HepG2 (cell line): ENCODE data around the gene PAK1IP1. TPM values are rescaled to one million over a fixed set of nuclear protein-coding genes. Genes with fewer than 3 reads are reported as not detected.
A peak's percentile ranks its signal among the peaks of the same experiment; 100 is the strongest.

Source experiments
- ATM ChIP-seq: fragments of 450-650 bp; IDR thresholded peaks from 2 replicates; pipeline ENCODE4 v1.7.1; 2017; ENCODE audit warnings: mild to moderate bottlenecking, borderline replicate concordance
- BRD4 ChIP-seq: sonication (generic); formaldehyde crosslinking; IDR thresholded peaks from 2 replicates; pipeline ENCODE4 v1.4.0; 2020; ENCODE audit warnings: missing genetic modification reagents
- ZNF337 ChIP-seq: sonication (generic); formaldehyde crosslinking; IDR thresholded peaks from 2 replicates; pipeline ENCODE4 v1.5.1; 2020; ENCODE audit warnings: missing genetic modification reagents, low read depth, mild to moderate bottlenecking, borderline replicate concordance
- polyA plus RNA-seq, 8 experiments: library from polyadenylated mRNA; depleted of rRNA in 3 of 8; stranded (reverse) in 7 of 8; unstranded in 1 of 8; fragments of >200 nt; fragmentation: Illumina TruSeq in 4 of 8; extraction: Trizol in 4 of 8; gene quantifications; 2 replicates each; pipeline versions ENCODE4 v1.2.1 to v1.2.3, GENCODE V29; 2011 to 2016; ENCODE audit warnings: low read depth in 4 of 8, missing spikeins in 1 of 8, mixed read lengths in 1 of 8; ENCODE audit not compliant: insufficient read depth in 1 of 8
- total RNA-seq, 5 experiments: library from RNA; depleted of rRNA; stranded (reverse); fragments of >200 nt; fragmentation: Illumina TruSeq; extraction: Trizol; gene quantifications; 2 replicates each; pipeline ENCODE4 v1.2.3, GENCODE V29; 2016; ENCODE audit warnings: low read depth in 1 of 5
- TF ChIP-seq, protein P1 (sequence below): sonication (generic); formaldehyde crosslinking; IDR thresholded peaks from 2 replicates; pipeline ENCODE4 v1.4.0; 2020; ENCODE audit warnings: mild to moderate bottlenecking, missing genetic modification reagents
- TF ChIP-seq, protein P2 (sequence below): sonication (generic); formaldehyde crosslinking; IDR thresholded peaks from 2 replicates; pipeline ENCODE4 v1.4.0; 2020; ENCODE audit warnings: missing genetic modification reagents, borderline replicate concordance
- TF ChIP-seq, protein P3 (sequence below): sonication (generic); formaldehyde crosslinking; IDR thresholded peaks from 2 replicates; pipeline ENCODE4 v1.5.0; 2020; ENCODE audit warnings: mild to moderate bottlenecking, missing genetic modification reagents, borderline replicate concordance
- TF ChIP-seq, protein P4 (sequence below): sonication (generic); formaldehyde crosslinking; IDR thresholded peaks from 2 replicates; pipeline ENCODE4 v1.5.0; 2020; ENCODE audit warnings: mild to moderate bottlenecking, missing genetic modification reagents
- TF ChIP-seq, protein P5 (sequence below): sonication (generic); formaldehyde crosslinking; IDR thresholded peaks from 2 replicates; pipeline ENCODE4 v1.4.0; 2020; ENCODE audit warnings: missing genetic modification reagents
- TF ChIP-seq, protein P6 (sequence below): sonication (generic); formaldehyde crosslinking; IDR thresholded peaks from 2 replicates; pipeline ENCODE4 v1.4.0; 2020; ENCODE audit warnings: mild to moderate bottlenecking, missing genetic modification reagents

The PAK1IP1 gene
- total and polyA plus RNA-seq, 2 of the 13 experiments (the other 11 are each of a cell fraction or from before 2014, with no cell fraction given): 23.4 to 66.2 TPM

DNA sequence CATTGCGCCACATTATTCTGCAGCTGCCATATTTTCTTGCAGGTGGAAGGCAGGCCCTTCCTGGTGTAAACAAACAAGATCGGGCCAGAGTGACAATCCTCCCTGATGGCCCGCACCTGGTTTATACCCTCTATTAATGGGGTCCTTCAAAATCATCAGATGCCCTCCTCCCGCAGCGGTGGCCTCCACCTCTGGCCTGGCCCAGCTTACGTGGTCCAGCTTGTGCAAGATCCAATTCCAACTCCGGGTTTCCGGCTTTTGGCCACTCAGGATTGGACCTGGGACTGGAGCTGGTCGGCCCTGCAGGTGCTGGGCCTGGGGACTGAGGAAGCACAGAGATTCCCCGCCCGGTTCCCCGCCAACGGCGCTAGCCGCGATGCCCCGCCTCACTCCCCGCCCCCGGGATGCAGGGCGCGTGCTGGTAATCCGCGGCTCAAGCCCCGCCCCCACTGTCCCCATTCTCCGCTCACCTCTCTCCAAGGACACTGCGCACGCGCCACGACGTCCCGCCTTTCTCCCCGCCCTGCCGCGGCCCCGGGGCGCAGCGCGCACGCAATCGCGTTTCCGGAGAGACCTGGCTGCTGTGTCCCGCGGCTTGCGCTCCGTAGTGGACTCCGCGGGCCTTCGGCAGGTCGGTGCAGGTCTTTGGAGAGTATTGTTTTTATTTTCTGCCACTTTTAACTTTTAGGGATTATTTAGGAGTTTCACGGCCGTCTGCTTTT lies 52.6 kb downstream of the PAK1IP1 start, which contains the start of gene TMEM14B (continued):
- TF ChIP-seq, protein P1, sequence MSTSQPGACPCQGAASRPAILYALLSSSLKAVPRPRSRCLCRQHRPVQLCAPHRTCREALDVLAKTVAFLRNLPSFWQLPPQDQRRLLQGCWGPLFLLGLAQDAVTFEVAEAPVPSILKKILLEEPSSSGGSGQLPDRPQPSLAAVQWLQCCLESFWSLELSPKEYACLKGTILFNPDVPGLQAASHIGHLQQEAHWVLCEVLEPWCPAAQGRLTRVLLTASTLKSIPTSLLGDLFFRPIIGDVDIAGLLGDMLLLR (CRISPR knock-in tag): peak; percentile 95
- TF ChIP-seq, protein P2, sequence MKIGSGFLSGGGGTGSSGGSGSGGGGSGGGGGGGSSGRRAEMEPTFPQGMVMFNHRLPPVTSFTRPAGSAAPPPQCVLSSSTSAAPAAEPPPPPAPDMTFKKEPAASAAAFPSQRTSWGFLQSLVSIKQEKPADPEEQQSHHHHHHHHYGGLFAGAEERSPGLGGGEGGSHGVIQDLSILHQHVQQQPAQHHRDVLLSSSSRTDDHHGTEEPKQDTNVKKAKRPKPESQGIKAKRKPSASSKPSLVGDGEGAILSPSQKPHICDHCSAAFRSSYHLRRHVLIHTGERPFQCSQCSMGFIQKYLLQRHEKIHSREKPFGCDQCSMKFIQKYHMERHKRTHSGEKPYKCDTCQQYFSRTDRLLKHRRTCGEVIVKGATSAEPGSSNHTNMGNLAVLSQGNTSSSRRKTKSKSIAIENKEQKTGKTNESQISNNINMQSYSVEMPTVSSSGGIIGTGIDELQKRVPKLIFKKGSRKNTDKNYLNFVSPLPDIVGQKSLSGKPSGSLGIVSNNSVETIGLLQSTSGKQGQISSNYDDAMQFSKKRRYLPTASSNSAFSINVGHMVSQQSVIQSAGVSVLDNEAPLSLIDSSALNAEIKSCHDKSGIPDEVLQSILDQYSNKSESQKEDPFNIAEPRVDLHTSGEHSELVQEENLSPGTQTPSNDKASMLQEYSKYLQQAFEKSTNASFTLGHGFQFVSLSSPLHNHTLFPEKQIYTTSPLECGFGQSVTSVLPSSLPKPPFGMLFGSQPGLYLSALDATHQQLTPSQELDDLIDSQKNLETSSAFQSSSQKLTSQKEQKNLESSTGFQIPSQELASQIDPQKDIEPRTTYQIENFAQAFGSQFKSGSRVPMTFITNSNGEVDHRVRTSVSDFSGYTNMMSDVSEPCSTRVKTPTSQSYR: peak; percentile 78; the same call in 1 of the 2 replicates
- TF ChIP-seq, protein P3, sequence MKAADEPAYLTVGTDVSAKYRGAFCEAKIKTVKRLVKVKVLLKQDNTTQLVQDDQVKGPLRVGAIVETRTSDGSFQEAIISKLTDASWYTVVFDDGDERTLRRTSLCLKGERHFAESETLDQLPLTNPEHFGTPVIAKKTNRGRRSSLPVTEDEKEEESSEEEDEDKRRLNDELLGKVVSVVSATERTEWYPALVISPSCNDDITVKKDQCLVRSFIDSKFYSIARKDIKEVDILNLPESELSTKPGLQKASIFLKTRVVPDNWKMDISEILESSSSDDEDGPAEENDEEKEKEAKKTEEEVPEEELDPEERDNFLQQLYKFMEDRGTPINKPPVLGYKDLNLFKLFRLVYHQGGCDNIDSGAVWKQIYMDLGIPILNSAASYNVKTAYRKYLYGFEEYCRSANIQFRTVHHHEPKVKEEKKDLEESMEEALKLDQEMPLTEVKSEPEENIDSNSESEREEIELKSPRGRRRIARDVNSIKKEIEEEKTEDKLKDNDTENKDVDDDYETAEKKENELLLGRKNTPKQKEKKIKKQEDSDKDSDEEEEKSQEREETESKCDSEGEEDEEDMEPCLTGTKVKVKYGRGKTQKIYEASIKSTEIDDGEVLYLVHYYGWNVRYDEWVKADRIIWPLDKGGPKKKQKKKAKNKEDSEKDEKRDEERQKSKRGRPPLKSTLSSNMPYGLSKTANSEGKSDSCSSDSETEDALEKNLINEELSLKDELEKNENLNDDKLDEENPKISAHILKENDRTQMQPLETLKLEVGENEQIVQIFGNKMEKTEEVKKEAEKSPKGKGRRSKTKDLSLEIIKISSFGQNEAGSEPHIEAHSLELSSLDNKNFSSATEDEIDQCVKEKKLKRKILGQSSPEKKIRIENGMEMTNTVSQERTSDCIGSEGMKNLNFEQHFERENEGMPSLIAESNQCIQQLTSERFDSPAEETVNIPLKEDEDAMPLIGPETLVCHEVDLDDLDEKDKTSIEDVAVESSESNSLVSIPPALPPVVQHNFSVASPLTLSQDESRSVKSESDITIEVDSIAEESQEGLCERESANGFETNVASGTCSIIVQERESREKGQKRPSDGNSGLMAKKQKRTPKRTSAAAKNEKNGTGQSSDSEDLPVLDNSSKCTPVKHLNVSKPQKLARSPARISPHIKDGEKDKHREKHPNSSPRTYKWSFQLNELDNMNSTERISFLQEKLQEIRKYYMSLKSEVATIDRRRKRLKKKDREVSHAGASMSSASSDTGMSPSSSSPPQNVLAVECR (CRISPR knock-in tag): peak; percentile 96
- TF ChIP-seq ZNF337 (CRISPR knock-in tag): peak; percentile 52; the same call in 1 of the 2 replicates
- no peak for TF ChIP-seq BRD4 (CRISPR knock-in tag)
- TF ChIP-seq, protein P4, sequence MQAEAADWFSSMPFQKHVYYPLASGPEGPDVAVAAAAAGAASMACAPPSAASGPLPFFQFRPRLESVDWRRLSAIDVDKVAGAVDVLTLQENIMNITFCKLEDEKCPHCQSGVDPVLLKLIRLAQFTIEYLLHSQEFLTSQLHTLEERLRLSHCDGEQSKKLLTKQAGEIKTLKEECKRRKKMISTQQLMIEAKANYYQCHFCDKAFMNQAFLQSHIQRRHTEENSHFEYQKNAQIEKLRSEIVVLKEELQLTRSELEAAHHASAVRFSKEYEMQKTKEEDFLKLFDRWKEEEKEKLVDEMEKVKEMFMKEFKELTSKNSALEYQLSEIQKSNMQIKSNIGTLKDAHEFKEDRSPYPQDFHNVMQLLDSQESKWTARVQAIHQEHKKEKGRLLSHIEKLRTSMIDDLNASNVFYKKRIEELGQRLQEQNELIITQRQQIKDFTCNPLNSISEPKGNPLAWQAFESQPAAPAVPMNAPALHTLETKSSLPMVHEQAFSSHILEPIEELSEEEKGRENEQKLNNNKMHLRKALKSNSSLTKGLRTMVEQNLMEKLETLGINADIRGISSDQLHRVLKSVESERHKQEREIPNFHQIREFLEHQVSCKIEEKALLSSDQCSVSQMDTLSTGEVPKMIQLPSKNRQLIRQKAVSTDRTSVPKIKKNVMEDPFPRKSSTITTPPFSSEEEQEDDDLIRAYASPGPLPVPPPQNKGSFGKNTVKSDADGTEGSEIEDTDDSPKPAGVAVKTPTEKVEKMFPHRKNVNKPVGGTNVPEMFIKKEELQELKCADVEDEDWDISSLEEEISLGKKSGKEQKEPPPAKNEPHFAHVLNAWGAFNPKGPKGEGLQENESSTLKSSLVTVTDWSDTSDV (CRISPR knock-in tag): peak; percentile 77; the same call in 1 of the 2 replicates
- TF ChIP-seq, protein P5, sequence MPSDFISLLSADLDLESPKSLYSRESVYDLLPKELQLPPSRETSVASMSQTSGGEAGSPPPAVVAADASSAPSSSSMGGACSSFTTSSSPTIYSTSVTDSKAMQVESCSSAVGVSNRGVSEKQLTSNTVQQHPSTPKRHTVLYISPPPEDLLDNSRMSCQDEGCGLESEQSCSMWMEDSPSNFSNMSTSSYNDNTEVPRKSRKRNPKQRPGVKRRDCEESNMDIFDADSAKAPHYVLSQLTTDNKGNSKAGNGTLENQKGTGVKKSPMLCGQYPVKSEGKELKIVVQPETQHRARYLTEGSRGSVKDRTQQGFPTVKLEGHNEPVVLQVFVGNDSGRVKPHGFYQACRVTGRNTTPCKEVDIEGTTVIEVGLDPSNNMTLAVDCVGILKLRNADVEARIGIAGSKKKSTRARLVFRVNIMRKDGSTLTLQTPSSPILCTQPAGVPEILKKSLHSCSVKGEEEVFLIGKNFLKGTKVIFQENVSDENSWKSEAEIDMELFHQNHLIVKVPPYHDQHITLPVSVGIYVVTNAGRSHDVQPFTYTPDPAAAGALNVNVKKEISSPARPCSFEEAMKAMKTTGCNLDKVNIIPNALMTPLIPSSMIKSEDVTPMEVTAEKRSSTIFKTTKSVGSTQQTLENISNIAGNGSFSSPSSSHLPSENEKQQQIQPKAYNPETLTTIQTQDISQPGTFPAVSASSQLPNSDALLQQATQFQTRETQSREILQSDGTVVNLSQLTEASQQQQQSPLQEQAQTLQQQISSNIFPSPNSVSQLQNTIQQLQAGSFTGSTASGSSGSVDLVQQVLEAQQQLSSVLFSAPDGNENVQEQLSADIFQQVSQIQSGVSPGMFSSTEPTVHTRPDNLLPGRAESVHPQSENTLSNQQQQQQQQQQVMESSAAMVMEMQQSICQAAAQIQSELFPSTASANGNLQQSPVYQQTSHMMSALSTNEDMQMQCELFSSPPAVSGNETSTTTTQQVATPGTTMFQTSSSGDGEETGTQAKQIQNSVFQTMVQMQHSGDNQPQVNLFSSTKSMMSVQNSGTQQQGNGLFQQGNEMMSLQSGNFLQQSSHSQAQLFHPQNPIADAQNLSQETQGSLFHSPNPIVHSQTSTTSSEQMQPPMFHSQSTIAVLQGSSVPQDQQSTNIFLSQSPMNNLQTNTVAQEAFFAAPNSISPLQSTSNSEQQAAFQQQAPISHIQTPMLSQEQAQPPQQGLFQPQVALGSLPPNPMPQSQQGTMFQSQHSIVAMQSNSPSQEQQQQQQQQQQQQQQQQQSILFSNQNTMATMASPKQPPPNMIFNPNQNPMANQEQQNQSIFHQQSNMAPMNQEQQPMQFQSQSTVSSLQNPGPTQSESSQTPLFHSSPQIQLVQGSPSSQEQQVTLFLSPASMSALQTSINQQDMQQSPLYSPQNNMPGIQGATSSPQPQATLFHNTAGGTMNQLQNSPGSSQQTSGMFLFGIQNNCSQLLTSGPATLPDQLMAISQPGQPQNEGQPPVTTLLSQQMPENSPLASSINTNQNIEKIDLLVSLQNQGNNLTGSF (CRISPR knock-in tag): peak; percentile 58
- no peak for TF ChIP-seq ATM
- TF ChIP-seq, protein P6, sequence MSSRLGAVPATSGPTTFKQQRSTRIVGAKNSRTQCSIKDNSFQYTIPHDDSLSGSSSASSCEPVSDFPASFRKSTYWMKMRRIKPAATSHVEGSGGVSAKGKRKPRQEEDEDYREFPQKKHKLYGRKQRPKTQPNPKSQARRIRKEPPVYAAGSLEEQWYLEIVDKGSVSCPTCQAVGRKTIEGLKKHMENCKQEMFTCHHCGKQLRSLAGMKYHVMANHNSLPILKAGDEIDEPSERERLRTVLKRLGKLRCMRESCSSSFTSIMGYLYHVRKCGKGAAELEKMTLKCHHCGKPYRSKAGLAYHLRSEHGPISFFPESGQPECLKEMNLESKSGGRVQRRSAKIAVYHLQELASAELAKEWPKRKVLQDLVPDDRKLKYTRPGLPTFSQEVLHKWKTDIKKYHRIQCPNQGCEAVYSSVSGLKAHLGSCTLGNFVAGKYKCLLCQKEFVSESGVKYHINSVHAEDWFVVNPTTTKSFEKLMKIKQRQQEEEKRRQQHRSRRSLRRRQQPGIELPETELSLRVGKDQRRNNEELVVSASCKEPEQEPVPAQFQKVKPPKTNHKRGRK (CRISPR knock-in tag): no peak
